GM15510 (cell line): Measurements from ENCODE around the gene ARMC8.

ENCODE experiments used
- POLR2A ChIP-seq: IDR thresholded peaks from 3 replicates; pipeline ENCODE4 v1.6.1; 2011; ENCODE audit warnings: borderline replicate concordance; ENCODE audit not compliant: insufficient read length; ENCODE audit errors: extremely low read depth

ARMC8 gene

GRCh38 chr3:138331143-138331894 lies 144.2 kb downstream of the ARMC8 start:
- TF ChIP-seq POLR2A, result no peak

GRCh38 chr3:138332472-138333073 lies 145.5 kb downstream of the ARMC8 start:
- TF ChIP-seq POLR2A, result no peak

GRCh38 chr3:138334608-138335007 lies 147.5 kb downstream of the ARMC8 start:
- TF ChIP-seq POLR2A, result no peak

- TF ChIP-seq POLR2A, result no peak
Measured at GRCh38 chr3:138336454-138336999, 149.4 kb downstream of the ARMC8 start.

GRCh38 chr3:138338244-138338643 lies 151.1 kb downstream of the ARMC8 start:
- TF ChIP-seq POLR2A, result no peak

- no peak for TF ChIP-seq POLR2A
Measured at GRCh38 chr3:138338811-138339210, 151.7 kb downstream of the ARMC8 start.

- no peak for TF ChIP-seq POLR2A
Measured at GRCh38 chr3:138340511-138340910, 153.4 kb downstream of the ARMC8 start.

- TF ChIP-seq POLR2A, result no peak
Measured at GRCh38 chr3:138344754-138345153, 157.7 kb downstream of the ARMC8 start.
